Amygdala (tissue), 56 donors: Measurements from ENCODE around the gene FCAMR.
A peak's percentile ranks its signal among the peaks of the same experiment; 100 is the strongest.

Experiments used
- DNase-seq, 56 donors: peaks; one replicate each; lab custom pipeline; 2025; lab: John Stamatoyannopoulos, UW

FCAMR gene

DNA sequence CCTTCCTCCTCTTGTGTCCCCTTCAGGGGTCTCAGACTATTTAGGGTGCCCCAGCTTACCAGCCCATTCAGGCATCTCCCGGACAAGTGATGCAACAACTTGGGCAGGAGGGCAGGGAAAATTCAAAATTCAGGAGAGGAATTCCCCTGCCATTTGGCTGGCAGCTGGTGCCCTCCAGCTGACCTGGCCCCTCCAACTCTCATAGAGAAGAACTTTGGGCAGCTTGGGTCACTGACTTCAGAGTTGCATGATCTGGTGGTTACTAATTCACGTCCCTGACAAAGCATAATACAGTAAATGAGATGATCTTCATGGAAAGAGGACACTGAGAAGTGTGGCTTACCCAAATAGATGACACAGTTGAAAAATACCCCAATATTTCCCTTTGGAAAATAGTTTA is at the start of gene FCAMR:
Gene FCAMR, minus strand, starts transcription at position 15 of the 400 bp plus-strand sequence. CDS start 335 bp downstream, outside the sequence.
- DNase-seq: no peak

DNA sequence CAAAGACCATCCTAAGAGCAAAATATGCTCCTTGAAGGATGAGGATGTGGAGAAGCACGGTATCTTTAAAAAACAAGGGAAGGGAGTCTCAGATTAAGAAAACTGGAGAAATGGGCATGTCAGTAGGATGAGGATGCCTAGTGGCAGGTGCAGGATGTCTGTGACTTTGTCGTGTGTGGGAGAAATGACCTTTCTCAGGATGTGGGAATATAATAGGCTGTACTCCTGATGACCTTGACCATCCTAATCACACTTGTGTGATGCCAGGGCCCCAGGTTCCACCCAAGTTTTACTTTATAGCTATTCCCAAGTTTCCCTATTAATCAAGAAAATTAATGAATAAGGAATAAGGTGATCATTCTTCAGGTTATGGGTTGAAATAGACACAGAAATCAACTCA is 49.4 kb upstream of the FCAMR start:
- DNase-seq: no peak

- DNase-seq: no peak
Measured at GRCh38 chr1:207019161-207019560, 48.9 kb upstream of the FCAMR start.

DNA sequence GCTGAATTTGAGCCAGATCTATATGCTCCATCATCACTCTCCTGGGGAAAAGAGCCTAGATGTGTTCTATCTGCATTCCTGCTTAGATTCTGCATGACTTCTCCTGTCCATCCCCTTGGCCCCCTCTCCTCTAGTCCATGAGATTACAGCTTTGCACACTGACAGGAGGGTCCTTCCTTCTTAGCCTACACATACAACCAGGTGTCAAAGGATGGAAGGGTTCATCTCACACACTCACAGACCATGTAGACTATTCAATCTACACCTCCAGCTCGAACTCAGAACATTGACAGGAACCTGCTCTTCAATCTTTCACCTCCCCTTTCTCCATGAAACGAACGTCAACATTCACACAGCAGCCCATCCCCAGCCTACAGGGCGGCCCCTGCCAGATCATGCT is 48.4 kb upstream of the FCAMR start:
- DNase-seq: no peak

GRCh38 chr1:207017615-207018559 is 47.6 kb upstream of the FCAMR start:
- DNase-seq: peak in 9 of 56 donors; percentile 6 to 58 (median 21)

DNA sequence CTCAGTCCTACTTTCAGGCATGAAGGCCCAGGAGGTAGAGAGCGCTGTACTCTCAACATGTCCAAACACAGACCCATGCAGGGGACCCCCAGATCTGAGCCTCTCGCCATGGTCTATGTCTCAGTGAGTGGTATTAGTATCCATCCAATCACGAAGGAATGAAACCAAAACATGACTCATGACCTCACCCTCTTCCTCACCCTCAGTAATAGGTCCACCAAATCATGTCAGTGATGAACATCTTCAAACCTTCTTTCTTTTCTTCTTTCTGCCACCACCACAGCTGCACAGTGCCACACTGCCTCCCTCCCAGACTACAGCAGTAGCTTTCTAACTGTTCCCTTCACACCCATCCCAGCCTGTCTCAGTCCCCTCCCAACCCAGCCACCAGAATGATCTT is 45.5 kb upstream of the FCAMR start:
- DNase-seq: no peak

DNA sequence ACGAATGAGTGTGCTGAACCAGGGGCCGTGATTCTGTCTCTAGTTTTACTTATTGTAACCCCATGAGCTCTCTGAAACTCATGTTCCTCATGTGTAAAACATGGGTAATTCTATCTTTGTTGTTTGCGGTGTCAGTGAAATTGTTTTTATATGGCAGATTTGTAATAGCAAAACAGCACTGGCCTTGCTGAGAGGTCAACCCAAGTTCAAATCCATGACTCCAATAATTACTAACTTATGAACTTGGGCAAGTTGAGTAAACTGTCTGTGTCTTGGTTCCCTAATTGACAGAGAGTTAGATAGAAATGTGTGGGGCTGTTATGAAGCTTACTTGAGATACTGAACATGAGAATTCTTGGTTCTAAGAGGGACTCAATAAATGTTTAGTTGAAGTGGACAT is 44.5 kb upstream of the FCAMR start:
- DNase-seq: no peak

- DNase-seq: no peak
Measured at GRCh38 chr1:207013321-207014085, 43.2 kb upstream of the FCAMR start.

DNA sequence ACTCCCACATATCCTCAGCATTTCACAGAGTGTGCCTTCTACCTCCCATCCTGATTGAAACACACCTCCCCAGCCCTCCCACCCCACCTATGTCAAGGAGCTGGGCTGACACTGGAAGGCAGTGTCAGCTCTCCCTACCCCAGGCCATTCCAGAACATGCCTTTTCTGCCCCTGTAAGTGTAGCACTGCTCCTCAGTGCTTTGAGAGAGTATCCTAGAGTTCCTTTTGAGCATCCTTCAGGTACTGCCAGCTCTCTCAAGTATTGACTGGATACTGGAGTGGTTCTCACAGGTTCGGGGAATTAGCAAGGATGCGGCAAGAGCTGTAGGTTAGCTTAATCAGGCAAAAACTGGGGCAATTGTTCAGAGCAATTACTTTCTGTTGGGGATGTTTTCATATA is 40.5 kb upstream of the FCAMR start:
- no peak for DNase-seq

- no peak for DNase-seq
Measured at GRCh38 chr1:207009945-207010344, 39.7 kb upstream of the FCAMR start.

- DNase-seq: no peak
Measured at GRCh38 chr1:207009182-207009850, 39.1 kb upstream of the FCAMR start.

DNA sequence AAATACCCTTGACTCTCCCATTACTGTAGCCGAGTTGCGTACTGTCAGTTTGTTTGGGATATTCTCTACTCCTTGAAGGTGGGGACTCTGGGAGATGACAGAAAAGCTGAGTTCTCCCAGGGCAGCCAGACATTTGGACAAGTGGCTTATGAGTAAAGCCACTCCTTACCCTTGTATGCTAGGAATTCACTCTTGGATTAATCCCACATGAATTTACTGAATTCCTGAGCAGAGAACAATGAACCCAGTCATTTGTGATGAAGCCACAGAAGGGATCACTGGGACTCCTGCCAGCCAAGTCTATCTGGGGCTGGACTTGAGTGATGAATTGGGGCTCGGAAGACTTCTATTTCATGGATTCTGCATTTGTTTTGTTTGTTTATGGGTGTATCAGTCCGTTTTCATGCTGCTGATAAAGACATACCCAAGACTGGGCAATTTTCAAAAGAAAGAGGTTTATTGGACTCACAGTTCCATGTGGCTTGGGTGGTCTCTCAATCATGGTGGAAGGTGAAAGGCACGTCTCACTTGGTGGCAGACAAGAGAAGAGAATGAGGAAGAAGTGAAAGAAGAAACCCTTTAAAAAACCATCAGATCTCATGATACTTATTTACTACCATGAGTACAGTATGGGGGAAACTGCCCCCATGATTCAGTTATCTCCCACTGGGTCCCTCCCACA is 37.2 kb upstream of the FCAMR start:
- DNase-seq: no peak

DNA sequence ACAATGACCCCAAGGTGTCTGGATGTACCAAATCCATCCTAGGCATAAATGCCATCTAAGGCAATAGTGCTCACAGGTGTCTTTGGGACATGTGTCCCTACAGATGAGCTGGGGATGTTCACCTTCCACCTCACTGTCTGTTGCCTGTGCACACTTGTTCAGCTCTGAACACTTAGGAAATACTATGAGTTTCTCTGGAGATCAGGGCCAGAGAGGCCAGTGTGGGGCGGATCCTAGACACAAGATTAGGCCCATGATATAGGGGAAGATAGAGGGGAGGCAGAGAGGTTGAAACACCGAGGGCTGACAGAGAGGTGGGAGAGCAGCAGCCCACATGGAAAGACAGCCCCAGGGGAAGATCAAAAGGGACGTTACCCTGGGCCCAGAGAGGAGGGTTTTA is 36.7 kb upstream of the FCAMR start:
- DNase-seq: no peak

- no peak for DNase-seq
Measured at GRCh38 chr1:207006083-207006482, 35.8 kb upstream of the FCAMR start.

DNA sequence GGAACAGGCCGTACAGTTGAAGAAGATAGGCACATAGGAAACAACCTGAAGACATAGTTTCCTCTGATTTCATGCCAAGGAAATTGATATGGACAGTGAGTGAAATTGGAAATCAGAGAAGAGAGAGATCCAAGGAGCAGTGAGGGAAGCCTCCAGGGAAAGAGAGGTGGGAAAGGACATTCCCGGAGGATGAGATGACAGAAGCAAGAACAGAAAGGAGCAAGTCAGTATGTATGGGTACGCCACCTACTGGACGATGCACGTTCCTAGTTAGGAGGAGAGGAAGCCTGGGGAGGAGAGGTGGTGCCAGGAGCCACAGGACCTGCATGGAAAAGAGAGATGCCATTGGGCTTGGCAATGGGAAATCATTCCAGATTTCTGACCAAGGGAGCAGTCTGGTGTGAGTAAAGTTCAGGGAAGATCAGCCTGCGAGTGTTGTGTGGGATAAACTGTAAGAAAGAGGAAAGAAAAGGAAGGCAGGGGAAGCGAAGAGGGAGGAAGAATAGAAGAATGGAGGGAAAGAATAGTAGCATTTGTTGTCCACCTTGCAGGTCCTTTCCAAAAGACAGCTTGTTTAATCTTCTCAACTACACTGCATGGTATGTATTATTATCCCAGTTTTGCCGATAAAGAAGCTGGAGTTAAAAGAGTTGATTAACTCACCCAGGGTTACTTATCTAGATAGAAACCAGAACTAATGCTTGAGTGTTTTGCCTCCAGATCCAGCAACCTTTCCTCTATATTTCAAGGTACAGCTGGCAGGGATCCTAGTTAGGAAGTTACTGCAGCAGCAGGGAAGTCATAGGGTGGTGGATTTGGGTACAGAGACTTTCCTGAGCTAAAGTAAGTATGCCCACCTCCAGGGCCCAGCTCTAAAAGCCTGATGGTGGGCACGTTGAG is 34.9 kb upstream of the FCAMR start:
- DNase-seq: peak in 8 of 56 donors; percentile 7 to 50 (median 18)

GRCh38 chr1:207003210-207003609 is 33.0 kb upstream of the FCAMR start:
- no peak for DNase-seq

DNA sequence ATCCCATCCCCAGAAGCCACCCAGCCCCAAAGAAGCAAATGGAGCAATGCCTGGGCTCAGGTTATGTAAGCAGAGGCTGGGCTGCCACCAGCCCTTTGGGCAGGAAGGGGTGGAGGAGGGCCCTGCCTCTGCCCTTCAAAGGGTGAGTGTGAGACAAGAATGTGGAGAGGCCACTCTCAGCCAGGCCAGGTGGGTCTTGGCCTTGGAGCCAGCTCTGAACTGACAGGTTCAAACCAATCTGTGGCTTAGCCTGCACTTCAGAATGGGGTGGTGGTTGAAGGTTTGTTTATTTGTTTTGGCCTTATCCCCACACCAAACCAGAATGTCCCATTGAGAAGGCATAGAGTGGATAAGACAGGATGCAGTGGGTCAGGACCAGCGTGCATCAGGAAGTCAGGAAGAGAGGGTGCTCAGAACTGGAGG is 32.5 kb upstream of the FCAMR start:
- no peak for DNase-seq

GRCh38 chr1:207001492-207002245 is 31.4 kb upstream of the FCAMR start:
- no peak for DNase-seq
